Activated effector memory CD4-positive, alpha-beta T cell treated with anti-CD3 and anti-CD28 coated beads, Interleukin-2, amount 50 U/mL, for 16 hours (primary cell): ENCODE results near the gene SETDB2.
A peak's percentile ranks its signal among the peaks of the same experiment; 100 is the strongest.

ENCODE experiments used
- DNase-seq: peaks from one replicate; pipeline ENCODE4 v3.0.0-alpha.2; 2020

SETDB2 gene

GRCh38 chr13:49443704-49444523, at the start of gene SETDB2, which contains the start of gene CAB39L:
Gene SETDB2 (plus strand): TSS chr13:49444274. CDS start chr13:49451894, 7,620 bp downstream.
Gene CAB39L (minus strand): TSS chr13:49444064. CDS start chr13:49382910, 61,154 bp downstream.
- peak; percentile 100 for DNase-seq

- no peak for DNase-seq
These were observed 48.6 kb upstream of the SETDB2 start for GRCh38 chr13:49395451-49395865.

GRCh38 chr13:49395878-49396380, 48.1 kb upstream of the SETDB2 start:
- no peak for DNase-seq

GRCh38 chr13:49399801-49400472, 44.1 kb upstream of the SETDB2 start:
- no peak for DNase-seq

GRCh38 chr13:49400755-49401659, 43.1 kb upstream of the SETDB2 start:
- DNase-seq, result no peak

- no peak for DNase-seq
These were observed 39.9 kb upstream of the SETDB2 start for GRCh38 chr13:49403996-49404702.

- DNase-seq, result no peak
These were observed 39.4 kb upstream of the SETDB2 start for GRCh38 chr13:49404703-49405020.

- DNase-seq, result no peak
These were observed 37.0 kb upstream of the SETDB2 start for GRCh38 chr13:49407068-49407467.

GRCh38 chr13:49407936-49408335, 36.1 kb upstream of the SETDB2 start:
- no peak for DNase-seq

- no peak for DNase-seq
These were observed 35.1 kb upstream of the SETDB2 start for GRCh38 chr13:49409008-49409407.

GRCh38 chr13:49410006-49410405, 34.1 kb upstream of the SETDB2 start:
- DNase-seq, result no peak

GRCh38 chr13:49410477-49410876, 33.6 kb upstream of the SETDB2 start:
- no peak for DNase-seq

GRCh38 chr13:49411353-49411752, 32.7 kb upstream of the SETDB2 start:
- no peak for DNase-seq

- no peak for DNase-seq
These were observed 31.3 kb upstream of the SETDB2 start for GRCh38 chr13:49412749-49413148.

GRCh38 chr13:49417161-49417560, 26.9 kb upstream of the SETDB2 start:
- no peak for DNase-seq

- no peak for DNase-seq
These were observed 25.9 kb upstream of the SETDB2 start for GRCh38 chr13:49418206-49418605.

- no peak for DNase-seq
These were observed 24.8 kb upstream of the SETDB2 start for GRCh38 chr13:49419276-49419675.

- no peak for DNase-seq
These were observed 22.7 kb upstream of the SETDB2 start for GRCh38 chr13:49421391-49421790.

- DNase-seq, result no peak
These were observed 20.0 kb upstream of the SETDB2 start for GRCh38 chr13:49424011-49424560.

GRCh38 chr13:49428041-49428763, 15.9 kb upstream of the SETDB2 start:
- no peak for DNase-seq

- DNase-seq, result no peak
These were observed 15.0 kb upstream of the SETDB2 start for GRCh38 chr13:49429121-49429520.
